H9 (cell line): ENCODE measurements around the gene KRT27. TPM values are rescaled to one million over a fixed set of nuclear protein-coding genes. Genes with fewer than 3 reads are reported as not detected.

Experiments
- DNase-seq: peaks from one replicate; pipeline ENCODE4 v3.0.0-alpha.2; 2017
- H2AFZ ChIP-seq: one replicate; pipeline ENCODE4 v1.6.1; 2013; ENCODE audit warnings: mild to moderate bottlenecking, low read length, control low read depth, moderate library complexity
- H2AK5ac ChIP-seq: 2 replicates; pipeline ENCODE4 v1.6.1; 2013; ENCODE audit warnings: low read length, control low read depth, mixed read lengths; ENCODE audit not compliant: insufficient read length
- H2BK120ac ChIP-seq: one replicate; pipeline ENCODE4 v1.6.1; 2013; ENCODE audit warnings: low read depth, mild to moderate bottlenecking, low read length, control low read depth, inconsistent platforms; ENCODE audit not compliant: poor library complexity, severe bottlenecking
- H2BK12ac ChIP-seq: 2 replicates; pipeline ENCODE4 v1.6.1; 2013; ENCODE audit warnings: low read length, control low read depth, mixed read lengths, low read depth; ENCODE audit not compliant: insufficient read length
- H2BK15ac ChIP-seq: 2 replicates; pipeline ENCODE4 v1.6.1; 2013; ENCODE audit warnings: low read depth, low read length, control low read depth
- H2BK20ac ChIP-seq: one replicate; pipeline ENCODE4 v1.6.1; 2013; ENCODE audit warnings: low read depth, mild to moderate bottlenecking, low read length, control low read depth, inconsistent platforms; ENCODE audit not compliant: poor library complexity, severe bottlenecking
- H2BK5ac ChIP-seq: 2 replicates; pipeline ENCODE4 v1.6.1; 2013; ENCODE audit warnings: low read length, control low read depth, mixed read lengths; ENCODE audit not compliant: insufficient read length
- H3K14ac ChIP-seq: 2 replicates; pipeline ENCODE4 v1.6.1; 2013; ENCODE audit warnings: low read length, control low read depth; ENCODE audit not compliant: insufficient read depth
- H3K18ac ChIP-seq: 2 replicates; pipeline ENCODE4 v1.6.1; 2013; ENCODE audit warnings: low read depth, mild to moderate bottlenecking, mixed read lengths, low read length, control low read depth; ENCODE audit not compliant: insufficient read length
- H3K23ac ChIP-seq: 2 replicates; pipeline ENCODE4 v1.6.1; 2013; ENCODE audit warnings: low read length, control low read depth, mixed read lengths, low read depth; ENCODE audit not compliant: insufficient read length
- H3K23me2 ChIP-seq: 2 replicates; pipeline ENCODE4 v1.6.1; 2013; ENCODE audit warnings: low read depth, mild to moderate bottlenecking, mixed read lengths, low read length, control low read depth; ENCODE audit not compliant: insufficient read length, poor library complexity, severe bottlenecking
- H3K27ac ChIP-seq: 2 replicates; pipeline ENCODE4 v1.5.1; 2013; ENCODE audit warnings: low read length, control low read depth, mixed read lengths, low read depth; ENCODE audit not compliant: insufficient read length
- H3K27me3 ChIP-seq: 2 replicates; pipeline ENCODE4 v1.6.1; 2013; ENCODE audit warnings: low read length, control low read depth, inconsistent platforms; ENCODE audit not compliant: insufficient read depth
- H3K4ac ChIP-seq: 2 replicates; pipeline ENCODE4 v1.6.1; 2013; ENCODE audit warnings: low read depth, mild to moderate bottlenecking, control low read depth, inconsistent platforms, low read length, moderate library complexity
- H3K4me1 ChIP-seq: 2 replicates; pipeline ENCODE4 v1.6.1; 2013; ENCODE audit warnings: low read length, control low read depth, inconsistent platforms; ENCODE audit not compliant: insufficient read depth
- H3K4me2 ChIP-seq: 2 replicates; pipeline ENCODE4 v1.6.1; 2013; ENCODE audit warnings: low read length, control low read depth, mixed read lengths; ENCODE audit not compliant: insufficient read length, insufficient read depth
- H3K56ac ChIP-seq: 2 replicates; pipeline ENCODE4 v1.6.1; 2013; ENCODE audit warnings: low read depth, mild to moderate bottlenecking, mixed read lengths, low read length, control low read depth; ENCODE audit not compliant: insufficient read length
- H3K79me1 ChIP-seq: 2 replicates; pipeline ENCODE4 v1.6.1; 2013; ENCODE audit warnings: low read depth, mild to moderate bottlenecking, moderate library complexity, low read length, control low read depth, inconsistent platforms; ENCODE audit not compliant: insufficient read depth, poor library complexity, severe bottlenecking
- H3K79me2 ChIP-seq: 2 replicates; pipeline ENCODE4 v1.6.1; 2013; ENCODE audit warnings: low read length, control low read depth, inconsistent platforms; ENCODE audit not compliant: insufficient read depth
- H3K9ac ChIP-seq: 2 replicates; pipeline ENCODE4 v1.6.1; 2013; ENCODE audit warnings: low read length, control low read depth, mixed read lengths; ENCODE audit not compliant: insufficient read length; ENCODE audit errors: extremely low read depth
- H3K9me3 ChIP-seq: one replicate; pipeline ENCODE4 v1.6.1; 2013; ENCODE audit warnings: low read depth, low read length, inconsistent platforms; ENCODE audit not compliant: control insufficient read depth
- H3T11ph ChIP-seq: one replicate; pipeline ENCODE4 v1.6.1; 2013; ENCODE audit warnings: mild to moderate bottlenecking, low read length, control low read depth, inconsistent platforms
- H4K20me1 ChIP-seq: one replicate; pipeline ENCODE4 v1.6.1; 2013; ENCODE audit not compliant: control insufficient read depth, insufficient read length, insufficient read depth
- H4K5ac ChIP-seq: 2 replicates; pipeline ENCODE4 v1.6.1; 2013; ENCODE audit warnings: low read depth, mild to moderate bottlenecking, mixed read lengths, low read length, control low read depth; ENCODE audit not compliant: insufficient read length
- H4K8ac ChIP-seq: replicated peaks from 2 replicates; pipeline ENCODE4 v1.6.1; 2013; ENCODE audit warnings: low read length, control low read depth, mixed read lengths, low read depth; ENCODE audit not compliant: insufficient read length
- H4K91ac ChIP-seq: 2 replicates; pipeline ENCODE4 v1.6.1; 2013; ENCODE audit warnings: low read depth, mild to moderate bottlenecking, moderate library complexity, mixed read lengths, low read length, control low read depth; ENCODE audit not compliant: insufficient read length
- H3K27ac Mint-ChIP-seq, 3 experiments: 2 replicates in 2 of 3; 3 replicates in 1 of 3; pipeline ENCODE4 v1.8.0; 2020 to 2021; ENCODE audit warnings: mixed read lengths in 3 of 3, mild to moderate bottlenecking in 1 of 3, moderate library complexity in 1 of 3
- H3K27me3 Mint-ChIP-seq: 2 replicates; pipeline ENCODE4 v1.8.0; 2021; ENCODE audit warnings: low read depth, mild to moderate bottlenecking, moderate library complexity, mixed read lengths
- H3K36me3 Mint-ChIP-seq, 3 experiments: 2 replicates in 2 of 3; 3 replicates in 1 of 3; pipeline ENCODE4 v1.8.0; 2020 to 2021; ENCODE audit warnings: low read depth in 3 of 3, mixed read lengths in 3 of 3; ENCODE audit not compliant: insufficient read depth in 1 of 3
- H3K4me1 Mint-ChIP-seq, 2 experiments: 2 replicates each; pipeline ENCODE4 v1.8.0; 2020; ENCODE audit warnings: mixed read lengths in 2 of 2
- H3K4me3 Mint-ChIP-seq, 2 experiments: 2 replicates in 1 of 2; 3 replicates in 1 of 2; pipeline ENCODE4 v1.8.0; 2020 to 2021; ENCODE audit warnings: mild to moderate bottlenecking in 2 of 2, mixed read lengths in 2 of 2, moderate library complexity in 1 of 2
- H3K9me3 Mint-ChIP-seq, 2 experiments: 2 replicates in 1 of 2; 3 replicates in 1 of 2; pipeline ENCODE4 v1.8.0; 2020; ENCODE audit warnings: mild to moderate bottlenecking in 2 of 2, mixed read lengths in 2 of 2, moderate library complexity in 1 of 2
- WGBS: extraction: QIAGEN DNeasy Blood & Tissue Kit; methylation state at CpG from one replicate; pipeline ENCODE4 v1.1.7; 2013; ENCODE audit warnings: missing lambda C conversion rate, low lambda C conversion rate, mixed read lengths; ENCODE audit not compliant: insufficient read length; ENCODE audit errors: extremely low coverage; 5-methylcytosine and 5-hydroxymethylcytosine counted together
- total RNA-seq: library from RNA; stranded (reverse); gene quantifications from 2 replicates; pipeline ENCODE4 v1.2.1, GENCODE V29; 2021
- TF ChIP-seq, protein P1 (sequence below): fragments of 200-600 bp; sonication (generic); conservative IDR thresholded peaks from 3 replicates; pipeline ENCODE4 v1.8.0; 2021; ENCODE audit warnings: antibody characterized with exemption, mild to moderate bottlenecking

Gene KRT27
- total RNA-seq, 1 experiment from 2014 or later, result not detected

GRCh38 chr17:40791111-40791510 is 8.8 kb upstream of the KRT27 start:
- H2BK120ac ChIP-seq, result no peak overlapping the region
- H2BK15ac ChIP-seq, result no peak overlapping the region
- H4K8ac ChIP-seq, result no peak overlapping the region
- H4K5ac ChIP-seq, result no peak overlapping the region
- H3K27ac ChIP-seq, result no peak overlapping the region
- Mint-ChIP-seq H3K4me3 (no peak overlapping the region), H3K36me3 (no peaks in the 10 kb centered on the region), H3K9me3 (no peaks in the 10 kb centered on the region), H3K27ac (no peak overlapping the region), H3K4me1 (no peaks in the 10 kb centered on the region; a peak in 1 of 4 replicates), H3K27me3 (peaks cover 16% of the 10 kb centered on the region)
- H3K79me1 ChIP-seq, result no peaks in the 10 kb centered on the region
- no peaks in the 10 kb centered on the region for H3K9me3 ChIP-seq
- no peak for DNase-seq
- H3K79me2 ChIP-seq, result no peaks in the 10 kb centered on the region
- H2BK20ac ChIP-seq, result no peak overlapping the region
- H3K14ac ChIP-seq, result no peak overlapping the region
- no peak overlapping the region for H3K56ac ChIP-seq
- no peaks in the 10 kb centered on the region for H3K23me2 ChIP-seq
- no CpG with 5 or more reads among the region's 1 CpG for WGBS
- H3K9ac ChIP-seq, result no peak overlapping the region
- no peak overlapping the region for H2AFZ ChIP-seq
- no peaks in the 10 kb centered on the region for H3K27me3 ChIP-seq
- no peaks in the 10 kb centered on the region for H4K20me1 ChIP-seq
- H3K4ac ChIP-seq, result no peak overlapping the region
- no peak overlapping the region for H2AK5ac ChIP-seq
- no peak overlapping the region for H3K4me2 ChIP-seq
- no peaks in the 10 kb centered on the region for H3K4me1 ChIP-seq
- H2BK12ac ChIP-seq, result no peak overlapping the region
- TF ChIP-seq, protein P1, sequence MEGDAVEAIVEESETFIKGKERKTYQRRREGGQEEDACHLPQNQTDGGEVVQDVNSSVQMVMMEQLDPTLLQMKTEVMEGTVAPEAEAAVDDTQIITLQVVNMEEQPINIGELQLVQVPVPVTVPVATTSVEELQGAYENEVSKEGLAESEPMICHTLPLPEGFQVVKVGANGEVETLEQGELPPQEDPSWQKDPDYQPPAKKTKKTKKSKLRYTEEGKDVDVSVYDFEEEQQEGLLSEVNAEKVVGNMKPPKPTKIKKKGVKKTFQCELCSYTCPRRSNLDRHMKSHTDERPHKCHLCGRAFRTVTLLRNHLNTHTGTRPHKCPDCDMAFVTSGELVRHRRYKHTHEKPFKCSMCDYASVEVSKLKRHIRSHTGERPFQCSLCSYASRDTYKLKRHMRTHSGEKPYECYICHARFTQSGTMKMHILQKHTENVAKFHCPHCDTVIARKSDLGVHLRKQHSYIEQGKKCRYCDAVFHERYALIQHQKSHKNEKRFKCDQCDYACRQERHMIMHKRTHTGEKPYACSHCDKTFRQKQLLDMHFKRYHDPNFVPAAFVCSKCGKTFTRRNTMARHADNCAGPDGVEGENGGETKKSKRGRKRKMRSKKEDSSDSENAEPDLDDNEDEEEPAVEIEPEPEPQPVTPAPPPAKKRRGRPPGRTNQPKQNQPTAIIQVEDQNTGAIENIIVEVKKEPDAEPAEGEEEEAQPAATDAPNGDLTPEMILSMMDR, result no peak
- no peak overlapping the region for H4K91ac ChIP-seq
- H3K18ac ChIP-seq, result no peak overlapping the region
- H2BK5ac ChIP-seq, result no peak overlapping the region
- no peak overlapping the region for H3T11ph ChIP-seq
- H3K23ac ChIP-seq, result no peak overlapping the region
